ENCODE results near the gene UBL4A. TPM values are rescaled to one million over a fixed set of nuclear protein-coding genes. Genes with fewer than 3 reads are reported as not detected.
A peak's percentile ranks its signal among the peaks of the same experiment; 100 is the strongest.

UBL4A gene
- total and polyA plus RNA-seq, 8 donors: 8.0 to 50.1 (median 27.3) TPM

DNA sequence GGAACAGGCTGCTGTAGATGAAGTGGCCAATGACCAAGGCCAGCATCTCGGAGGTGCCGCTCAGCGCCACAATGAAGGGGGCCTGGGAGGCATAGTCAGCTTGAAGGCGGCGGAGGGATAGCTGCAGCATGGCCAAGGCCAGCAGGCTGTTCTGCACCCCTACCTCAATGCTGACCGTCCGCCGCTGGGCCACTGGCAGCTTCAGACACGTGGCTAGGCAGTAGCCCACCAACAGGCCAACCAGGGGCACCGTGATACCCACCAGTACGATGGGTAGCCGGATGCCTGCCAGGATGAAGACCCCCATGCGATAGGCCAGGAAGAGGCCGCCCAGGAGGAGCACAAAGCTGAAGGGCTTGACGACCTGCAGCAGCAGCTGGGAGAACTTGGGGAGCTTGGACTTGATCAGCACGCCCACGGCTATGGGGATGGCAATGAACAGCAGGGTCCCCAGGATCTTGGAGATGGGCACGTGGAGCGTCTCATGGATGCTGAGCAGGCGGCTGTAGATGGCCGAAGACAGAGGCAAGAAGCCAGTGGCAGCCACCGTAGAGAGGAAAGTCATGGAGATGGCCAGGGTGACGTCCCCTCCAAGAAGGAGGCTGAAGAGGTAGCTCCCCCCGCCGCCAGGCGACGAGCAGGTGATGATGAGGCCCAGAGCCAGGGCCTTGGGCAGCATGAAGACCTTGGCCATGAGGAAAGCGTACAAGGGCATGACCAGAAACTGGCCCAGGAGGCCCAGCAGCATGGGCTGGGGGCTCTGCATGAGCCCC is 1.3 kb upstream of the UBL4A start:
- DNase-seq: no peak
- H3K4me1 ChIP-seq: peaks cover 0 to 57% (median 35%) of the 10 kb centered on the region in 4 donors
- intact Hi-C loops (cut with DNase I; ENCODE audit: low total_unique reads): no loop called here
- peak overlapping the region in 4 of 5 donors; percentile 84 to 91 (median 85) for H3K27ac ChIP-seq
- H3K4me3 ChIP-seq: no peak overlapping the region
- TF ChIP-seq EP300 (IDR thresholded peaks at IDR 0.05) (no peak), POLR2A (IDR thresholded peaks at IDR 0.05) (no peak)
- no peaks in the 10 kb centered on the region for H3K9me3 ChIP-seq
- 91 to 95% (median 93%) methylated on average over 21 to 28 of the region's 28 CpGs for WGBS, 5 donors
- H3K27me3 ChIP-seq: no peaks in the 10 kb centered on the region
- H3K36me3 ChIP-seq: peaks cover 0 to 31% (median 23%) of the 10 kb centered on the region in 4 donors

DNA sequence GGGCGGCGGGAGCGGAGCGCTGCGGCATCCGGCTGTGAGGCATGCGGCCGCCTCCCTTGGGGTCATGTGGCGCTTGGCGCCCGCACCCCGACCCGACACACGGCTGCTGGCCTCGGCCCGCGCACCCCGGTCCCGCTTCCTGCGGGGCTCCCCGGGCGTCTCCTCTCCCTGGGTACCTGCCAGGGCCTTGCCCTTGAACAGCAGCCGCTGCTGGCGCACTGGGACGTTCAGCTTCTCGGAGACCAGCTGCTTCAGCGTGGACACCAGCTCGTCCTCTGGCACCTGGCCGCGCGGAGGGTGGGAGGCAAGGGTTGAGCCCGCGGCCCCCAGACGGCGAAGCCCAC is 391 bp downstream of the UBL4A start:
- no peaks in the 10 kb centered on the region for H3K27me3 ChIP-seq
- peak overlapping the region; percentile 81 to 91 (median 84) for H3K27ac ChIP-seq
- H3K9me3 ChIP-seq: no peaks in the 10 kb centered on the region
- peaks cover 0 to 52% (median 35%) of the 10 kb centered on the region in 4 donors for H3K4me1 ChIP-seq
- peak; percentile 45 to 50 for DNase-seq
- 0 to 34% (median 2%) methylated on average over 8 to 33 of the region's 35 CpGs; no CpG with 5 or more reads in 2 of the 5 donors for WGBS, 5 donors
- no peak for TF ChIP-seq EP300 (IDR thresholded peaks at IDR 0.05)
- H3K36me3 ChIP-seq: peaks cover 0 to 31% (median 23%) of the 10 kb centered on the region in 4 donors
- H3K4me3 ChIP-seq: peak overlapping the region; percentile 63 to 68 (median 66)
- intact Hi-C loops (cut with DNase I; ENCODE audit: low total_unique reads): no loop called here

DNA sequence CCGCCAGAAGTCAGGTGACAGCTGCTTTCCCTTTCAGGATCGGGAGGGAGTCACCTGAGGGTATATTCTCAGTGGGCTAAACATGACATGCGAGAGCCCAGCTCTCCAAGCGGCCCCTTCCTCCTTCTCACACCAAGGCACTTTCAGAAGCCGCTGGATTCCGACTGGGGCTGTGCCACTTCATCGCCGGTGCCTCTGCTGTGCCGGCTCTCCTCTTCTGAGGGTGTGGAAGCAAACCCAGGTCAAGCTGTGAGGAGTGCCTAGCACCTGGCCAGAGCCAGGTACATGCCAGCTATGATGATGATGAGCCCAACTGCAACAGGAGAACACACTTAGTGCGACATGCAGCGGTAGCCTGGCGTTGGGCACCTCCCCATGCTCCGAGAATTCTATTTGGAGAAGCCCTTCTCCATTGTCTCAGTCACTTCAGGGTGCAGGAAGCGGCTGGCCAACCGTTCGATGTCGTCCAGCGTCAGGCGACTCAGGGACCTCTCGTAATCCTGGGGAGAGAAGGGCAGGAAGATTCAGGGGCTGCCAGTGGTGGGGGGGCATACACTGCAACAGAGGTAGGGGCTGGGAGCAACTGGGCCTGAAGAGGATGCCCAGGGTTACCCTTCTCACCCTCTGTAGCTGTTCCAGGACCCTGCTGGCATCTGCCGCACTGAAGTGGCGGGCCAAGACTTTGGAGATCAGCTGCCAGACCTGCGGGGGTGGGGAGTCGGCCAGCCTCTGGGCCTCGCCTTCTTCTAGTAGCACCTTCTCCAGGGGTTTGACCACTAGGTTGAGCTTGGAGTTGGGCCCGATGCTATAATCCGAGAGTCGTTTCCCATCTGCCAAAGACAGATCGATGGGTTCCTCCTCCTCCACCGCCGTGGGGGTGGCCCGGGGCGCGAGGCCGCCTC is 1.0 kb downstream of the UBL4A start:
- Histone ChIP-seq H3K27ac (peak overlapping the region; percentile 81 to 91 (median 84)), H3K4me1 (peaks cover 0 to 51% (median 35%) of the 10 kb centered on the region in 4 donors), H3K36me3 (peaks cover 0 to 31% (median 23%) of the 10 kb centered on the region in 4 donors), H3K27me3 (no peaks in the 10 kb centered on the region), H3K4me3 (peak overlapping the region; percentile 63 to 68 (median 66)), H3K9me3 (no peaks in the 10 kb centered on the region)
- 20 to 71% (median 52%) methylated on average over 5 to 35 of the region's 35 CpGs for WGBS, 5 donors
- TF ChIP-seq EP300 (IDR thresholded peaks at IDR 0.05) (no peak), POLR2A (IDR thresholded peaks at IDR 0.05) (no peak), POLR2AphosphoS5 (IDR thresholded peaks at IDR 0.05) (no peak)
- TF ChIP-seq, protein P1, sequence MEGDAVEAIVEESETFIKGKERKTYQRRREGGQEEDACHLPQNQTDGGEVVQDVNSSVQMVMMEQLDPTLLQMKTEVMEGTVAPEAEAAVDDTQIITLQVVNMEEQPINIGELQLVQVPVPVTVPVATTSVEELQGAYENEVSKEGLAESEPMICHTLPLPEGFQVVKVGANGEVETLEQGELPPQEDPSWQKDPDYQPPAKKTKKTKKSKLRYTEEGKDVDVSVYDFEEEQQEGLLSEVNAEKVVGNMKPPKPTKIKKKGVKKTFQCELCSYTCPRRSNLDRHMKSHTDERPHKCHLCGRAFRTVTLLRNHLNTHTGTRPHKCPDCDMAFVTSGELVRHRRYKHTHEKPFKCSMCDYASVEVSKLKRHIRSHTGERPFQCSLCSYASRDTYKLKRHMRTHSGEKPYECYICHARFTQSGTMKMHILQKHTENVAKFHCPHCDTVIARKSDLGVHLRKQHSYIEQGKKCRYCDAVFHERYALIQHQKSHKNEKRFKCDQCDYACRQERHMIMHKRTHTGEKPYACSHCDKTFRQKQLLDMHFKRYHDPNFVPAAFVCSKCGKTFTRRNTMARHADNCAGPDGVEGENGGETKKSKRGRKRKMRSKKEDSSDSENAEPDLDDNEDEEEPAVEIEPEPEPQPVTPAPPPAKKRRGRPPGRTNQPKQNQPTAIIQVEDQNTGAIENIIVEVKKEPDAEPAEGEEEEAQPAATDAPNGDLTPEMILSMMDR (IDR thresholded peaks at IDR 0.05): no peak
- intact Hi-C loops (cut with DNase I; ENCODE audit: low total_unique reads): no loop called here
- no peak for DNase-seq

DNA sequence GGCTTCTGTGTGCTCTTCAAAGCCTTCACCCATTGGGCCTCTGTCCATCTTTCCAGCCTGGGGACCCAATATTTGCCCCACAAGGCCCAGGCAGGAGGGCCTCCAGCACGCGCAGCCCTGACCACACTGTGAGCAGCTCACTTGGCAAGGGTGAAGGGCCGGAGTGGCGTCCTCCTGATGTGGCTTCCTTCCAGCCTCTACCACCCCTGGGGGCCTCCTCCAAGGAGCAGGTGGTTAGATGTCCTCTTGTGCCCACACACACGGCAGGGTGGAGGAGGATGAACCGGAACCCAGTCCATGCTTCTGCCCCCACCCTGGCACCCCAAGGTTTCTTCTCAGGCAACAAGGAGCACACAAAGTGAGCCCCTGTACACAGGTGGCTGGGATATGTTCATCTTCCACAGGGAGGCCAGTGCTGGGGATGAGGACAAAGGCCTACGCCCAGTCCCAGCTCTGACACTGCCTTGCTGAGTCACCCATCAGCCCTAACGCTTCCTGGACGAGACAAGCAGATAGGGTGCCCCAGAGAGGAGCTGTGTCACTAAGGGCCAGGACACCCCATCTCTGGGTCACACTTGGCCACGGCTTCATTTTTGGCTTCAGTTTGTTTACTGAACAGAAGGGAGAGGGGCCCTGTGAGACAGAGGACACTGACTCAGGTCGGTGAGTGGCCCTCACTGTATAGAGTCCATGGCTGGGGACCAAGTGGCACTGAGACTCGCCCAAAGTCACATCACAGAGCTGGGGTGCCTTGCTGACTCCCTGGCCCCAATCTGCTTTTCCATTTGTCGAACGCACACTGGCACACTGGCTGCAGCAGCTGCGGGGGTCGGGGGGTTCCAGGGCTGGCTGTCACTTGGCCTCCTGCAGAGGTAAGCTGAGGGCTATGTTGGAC is 1.9 kb downstream of the UBL4A start:
- Histone ChIP-seq H3K27ac (peak overlapping the region in 1 of 5 donors; percentile 91), H3K27me3 (no peaks in the 10 kb centered on the region), H3K4me3 (peak overlapping the region in 1 of 4 donors; percentile 63), H3K36me3 (peaks cover 0 to 31% (median 23%) of the 10 kb centered on the region in 4 donors), H3K4me1 (peaks cover 0 to 48% (median 34%) of the 10 kb centered on the region in 4 donors), H3K9me3 (no peaks in the 10 kb centered on the region)
- no peak for DNase-seq
- no peak for TF ChIP-seq EP300 (IDR thresholded peaks at IDR 0.05)
- no peak for TF ChIP-seq POLR2AphosphoS5 (IDR thresholded peaks at IDR 0.05)
- TF ChIP-seq, protein P1 (IDR thresholded peaks at IDR 0.05): no peak
- TF ChIP-seq POLR2A (IDR thresholded peaks at IDR 0.05): no peak
- intact Hi-C loops (cut with DNase I; ENCODE audit: low total_unique reads): no loop called here
- whole genome bisulfite sequencing, 5 donors: 67 to 82% (median 79%) methylated on average over 7 to 16 of the region's 16 CpGs
